Neural cell (in vitro differentiated cells): Measurements from ENCODE around the gene ASTL. TPM values are rescaled to one million over a fixed set of nuclear protein-coding genes. Genes with fewer than 3 reads are reported as not detected.

Experiments used
- H2AFZ ChIP-seq: fragments of 200-600, 300-800 bp; sonication (generic), shearing (Covaris generic); 2 replicates; pipeline ENCODE4 v1.6.0; 2014; ENCODE audit warnings: low read depth, mild to moderate bottlenecking, antibody characterized with exemption, low read length, moderate library complexity
- H3F3A ChIP-seq: fragments of 200-600 bp; shearing (Covaris generic); 2 replicates; pipeline ENCODE4 v1.6.1; 2016; ENCODE audit warnings: mild to moderate bottlenecking, moderate library complexity, mixed read lengths, antibody characterized with exemption, low read length; ENCODE audit not compliant: insufficient read depth, poor library complexity, severe bottlenecking
- H3K27ac ChIP-seq: fragments of 200-600, 300-800 bp; sonication (generic), shearing (Covaris generic); 2 replicates; pipeline ENCODE4 v1.5.1; 2014; ENCODE audit warnings: mild to moderate bottlenecking, low read length, moderate library complexity
- H3K27me3 ChIP-seq: fragments of 300-800, 200-600 bp; sonication (generic), shearing (Covaris generic); 2 replicates; pipeline ENCODE4 v1.6.0; 2014; ENCODE audit warnings: mild to moderate bottlenecking, low read depth, low read length, moderate library complexity; ENCODE audit not compliant: insufficient read depth
- H3K36me3 ChIP-seq: fragments of 300-800, 200-600 bp; sonication (generic), shearing (Covaris generic); 2 replicates; pipeline ENCODE4 v1.5.1; 2014; ENCODE audit warnings: mild to moderate bottlenecking, antibody characterized with exemption, low read length, moderate library complexity; ENCODE audit not compliant: insufficient read depth
- H3K4me2 ChIP-seq: fragments of 300-800, 200-600 bp; sonication (generic), shearing (Covaris generic); 2 replicates; pipeline ENCODE4 v1.6.0; 2014; ENCODE audit warnings: mild to moderate bottlenecking, low read length
- H3K4me3 ChIP-seq: fragments of 300-800, 200-600 bp; sonication (generic), shearing (Covaris generic); 2 replicates; pipeline ENCODE4 v1.5.1; 2014; ENCODE audit warnings: mild to moderate bottlenecking, low read length, moderate library complexity
- H3K79me2 ChIP-seq: fragments of 200-600 bp; shearing (Covaris generic); replicated peaks from 2 replicates; pipeline ENCODE4 v1.6.0; 2014; ENCODE audit warnings: mild to moderate bottlenecking, low read length, moderate library complexity; ENCODE audit not compliant: insufficient read depth
- H3K9ac ChIP-seq: fragments of 300-800, 200-600 bp; sonication (generic), shearing (Covaris generic); 2 replicates; pipeline ENCODE4 v1.6.1; 2016; ENCODE audit warnings: mild to moderate bottlenecking, low read length, mixed read lengths
- H3K9me2 ChIP-seq: fragments of 200-600 bp; shearing (Covaris generic); 2 replicates; pipeline ENCODE4 v1.6.1; 2016; ENCODE audit warnings: mild to moderate bottlenecking, low read length, mixed read lengths; ENCODE audit not compliant: insufficient read depth
- H3K9me3 ChIP-seq: fragments of 200-600, 300-800 bp; sonication (generic), shearing (Covaris generic); 2 replicates; pipeline ENCODE4 v1.6.1; 2016; ENCODE audit warnings: mild to moderate bottlenecking, mixed run types, low read length, moderate library complexity, mixed read lengths
- H4K20me1 ChIP-seq: fragments of 200-600 bp; shearing (Covaris generic); 2 replicates; pipeline ENCODE4 v1.6.1; 2016; ENCODE audit warnings: mild to moderate bottlenecking, mixed run types; ENCODE audit not compliant: insufficient read depth
- CTCF ChIP-seq: fragments of 450-650 bp; IDR thresholded peaks from 2 replicates; pipeline ENCODE4 v1.5.1; 2014; ENCODE audit warnings: antibody characterized with exemption, mild to moderate bottlenecking, moderate library complexity; ENCODE audit not compliant: poor library complexity, severe bottlenecking
- EP300 ChIP-seq: fragments of 450-650 bp; conservative IDR thresholded peaks from 2 replicates; pipeline ENCODE4 v1.6.1; 2014; ENCODE audit warnings: antibody characterized with exemption, mild to moderate bottlenecking, moderate library complexity; ENCODE audit not compliant: poor library complexity, severe bottlenecking
- EZH2 ChIP-seq: fragments of 200-600, 300-800 bp; shearing (Covaris generic), sonication (generic); IDR thresholded peaks from 2 replicates; pipeline ENCODE4 v1.6.1; 2014; ENCODE audit warnings: antibody characterized with exemption, low read length, borderline replicate concordance, mild to moderate bottlenecking; ENCODE audit not compliant: insufficient read depth, poor library complexity, severe bottlenecking
- MXI1 ChIP-seq: fragments of 450-650 bp; conservative IDR thresholded peaks from 2 replicates; pipeline ENCODE4 v1.6.1; 2014; ENCODE audit warnings: antibody characterized with exemption, mild to moderate bottlenecking; ENCODE audit not compliant: poor library complexity, severe bottlenecking
- POLR2AphosphoS5 ChIP-seq: IDR thresholded peaks from 2 replicates; pipeline ENCODE4 v1.6.1; 2012
- RAD21 ChIP-seq: fragments of 450-650 bp; conservative IDR thresholded peaks from 2 replicates; pipeline ENCODE4 v1.6.1; 2014; ENCODE audit warnings: antibody characterized with exemption, mild to moderate bottlenecking, moderate library complexity
- REST ChIP-seq: IDR thresholded peaks from 2 replicates; pipeline ENCODE4 v1.6.1; 2012; ENCODE audit warnings: borderline replicate concordance
- SMC3 ChIP-seq: fragments of 450-650 bp; conservative IDR thresholded peaks from 2 replicates; pipeline ENCODE4 v1.6.1; 2014; ENCODE audit warnings: antibody characterized with exemption, mild to moderate bottlenecking, moderate library complexity; ENCODE audit not compliant: poor library complexity
- TAF1 ChIP-seq: IDR thresholded peaks from 2 replicates; pipeline ENCODE4 v1.6.1; 2012; ENCODE audit warnings: low read depth
- polyA minus RNA-seq: library from RNA; depleted of rRNA, polyadenylated mRNA; stranded (reverse); fragments of >200 nt; gene quantifications from 2 replicates; pipeline ENCODE4 v1.2.3, GENCODE V29; 2014
- polyA plus RNA-seq: library from polyadenylated mRNA; depleted of rRNA; stranded (reverse); fragments of >200 nt; gene quantifications from 2 replicates; pipeline ENCODE4 v1.2.3, GENCODE V29; 2014

Gene ASTL
- not detected in 2 replicates for polyA plus RNA-seq
- not detected in 2 replicates for polyA minus RNA-seq

GRCh38 chr2:96138179-96139145 lies at the start of gene ASTL:
TSS of gene ASTL (minus strand) at chr2:96138502. CDS start at chr2:96138436, 66 bp downstream.
- H3K27ac ChIP-seq = no peak within 1 kb of the TSS
- no peaks in the 10 kb centered on the region for H3F3A ChIP-seq
- H3K36me3 ChIP-seq = no peaks in the 10 kb centered on the region
- H3K9me3 ChIP-seq = no peaks in the 10 kb centered on the region
- no peaks in the 10 kb centered on the region for H3K79me2 ChIP-seq
- H3K9me2 ChIP-seq = no peaks in the 10 kb centered on the region
- H3K27me3 ChIP-seq = no peaks in the 10 kb centered on the region
- H3K4me3 ChIP-seq = no peak within 1 kb of the TSS
- TF ChIP-seq CTCF (peak; percentile 29), EZH2 (no peak), RAD21 (peak; percentile 30), TAF1 (no peak), MXI1 (no peak)
- H3K4me2 ChIP-seq = no peak within 1 kb of the TSS
- no peak within 1 kb of the TSS for H2AFZ ChIP-seq
- no peaks in the 10 kb centered on the region for H4K20me1 ChIP-seq
- H3K9ac ChIP-seq = no peak within 1 kb of the TSS

GRCh38 chr2:96186562-96186961 lies 48.3 kb upstream of the ASTL start:
- TF ChIP-seq EP300 (no peak), SMC3 (no peak), POLR2AphosphoS5 (no peak), TAF1 (no peak), EZH2 (no peak), REST (no peak), MXI1 (no peak), CTCF (no peak), RAD21 (no peak)
- H3K27ac ChIP-seq = no peak overlapping the region
- H3K27me3 ChIP-seq = no peaks in the 10 kb centered on the region
- no peaks in the 10 kb centered on the region for H3K79me2 ChIP-seq
- H3K36me3 ChIP-seq = peaks cover 4% of the 10 kb centered on the region
- H3K9me3 ChIP-seq = no peaks in the 10 kb centered on the region
- H3K9ac ChIP-seq = no peak overlapping the region
- H3F3A ChIP-seq = no peaks in the 10 kb centered on the region
- no peak overlapping the region for H3K4me3 ChIP-seq
- H4K20me1 ChIP-seq = no peaks in the 10 kb centered on the region
- H2AFZ ChIP-seq = no peak overlapping the region
- no peak overlapping the region for H3K4me2 ChIP-seq
- no peaks in the 10 kb centered on the region for H3K9me2 ChIP-seq
